WTC11 (cell line): Measurements from ENCODE around the gene RDH16.

Experiments used
- ELF4 ChIP-seq: sonication (generic); formaldehyde crosslinking; IDR thresholded peaks from 2 replicates; pipeline ENCODE4 v1.8.1; 2022; ENCODE audit warnings: low read depth, mild to moderate bottlenecking, moderate library complexity, missing genetic modification reagents
- FOXJ3 ChIP-seq: sonication (generic); formaldehyde crosslinking; IDR thresholded peaks from 2 replicates; pipeline ENCODE4 v1.9.0; 2021; ENCODE audit warnings: missing genetic modification reagents, mild to moderate bottlenecking, borderline replicate concordance
- IRF2 ChIP-seq: sonication (generic); formaldehyde crosslinking; IDR thresholded peaks from 2 replicates; pipeline ENCODE4 v1.8.0; 2022; ENCODE audit warnings: low read depth, missing genetic modification reagents, borderline replicate concordance
- MAX ChIP-seq: sonication (generic); formaldehyde crosslinking; IDR thresholded peaks from 2 replicates; pipeline ENCODE4 v1.8.0; 2022; ENCODE audit warnings: mild to moderate bottlenecking, missing genetic modification reagents
- SP1 ChIP-seq: sonication (generic); formaldehyde crosslinking; conservative IDR thresholded peaks from 2 replicates; pipeline ENCODE4 v1.8.1; 2022; ENCODE audit warnings: missing genetic modification reagents
- TEAD4 ChIP-seq: sonication (generic); formaldehyde crosslinking; IDR thresholded peaks from 2 replicates; pipeline ENCODE4 v1.8.0; 2022; ENCODE audit warnings: mild to moderate bottlenecking, missing genetic modification reagents
- ZBTB21 ChIP-seq: sonication (generic); formaldehyde crosslinking; IDR thresholded peaks from 2 replicates; pipeline ENCODE4 v1.8.1; 2023; ENCODE audit warnings: mild to moderate bottlenecking, missing genetic modification reagents, borderline replicate concordance
- ZNF121 ChIP-seq: sonication (generic); formaldehyde crosslinking; IDR thresholded peaks from 2 replicates; pipeline ENCODE4 v1.8.0; 2023; ENCODE audit warnings: missing genetic modification reagents
- ZSCAN18 ChIP-seq: fragments of 250-450 bp; sonication (Bioruptor Pico); IDR thresholded peaks from 2 replicates; pipeline ENCODE4 v2.1.2; 2022; ENCODE audit warnings: mild to moderate bottlenecking, moderate library complexity
- TF ChIP-seq, protein P1 (sequence below): fragments of 200-600 bp; IDR thresholded peaks from 2 replicates; pipeline ENCODE4 v1.8.0; 2022; ENCODE audit warnings: antibody characterized with exemption
- TF ChIP-seq, protein P2 (sequence below): sonication (generic); formaldehyde crosslinking; conservative IDR thresholded peaks from 2 replicates; pipeline ENCODE4 v1.8.1; 2023; ENCODE audit warnings: mild to moderate bottlenecking, low read depth, missing genetic modification reagents, moderate library complexity
- TF ChIP-seq, protein P3 (sequence below): sonication (generic); formaldehyde crosslinking; IDR thresholded peaks from 2 replicates; pipeline ENCODE4 v1.8.1; 2023; ENCODE audit warnings: mild to moderate bottlenecking, missing genetic modification reagents, moderate library complexity
- TF ChIP-seq, protein P4 (sequence below): sonication (generic); formaldehyde crosslinking; IDR thresholded peaks from 2 replicates; pipeline ENCODE4 v1.8.0; 2023; ENCODE audit warnings: missing genetic modification reagents

- TF ChIP-seq, protein P1, sequence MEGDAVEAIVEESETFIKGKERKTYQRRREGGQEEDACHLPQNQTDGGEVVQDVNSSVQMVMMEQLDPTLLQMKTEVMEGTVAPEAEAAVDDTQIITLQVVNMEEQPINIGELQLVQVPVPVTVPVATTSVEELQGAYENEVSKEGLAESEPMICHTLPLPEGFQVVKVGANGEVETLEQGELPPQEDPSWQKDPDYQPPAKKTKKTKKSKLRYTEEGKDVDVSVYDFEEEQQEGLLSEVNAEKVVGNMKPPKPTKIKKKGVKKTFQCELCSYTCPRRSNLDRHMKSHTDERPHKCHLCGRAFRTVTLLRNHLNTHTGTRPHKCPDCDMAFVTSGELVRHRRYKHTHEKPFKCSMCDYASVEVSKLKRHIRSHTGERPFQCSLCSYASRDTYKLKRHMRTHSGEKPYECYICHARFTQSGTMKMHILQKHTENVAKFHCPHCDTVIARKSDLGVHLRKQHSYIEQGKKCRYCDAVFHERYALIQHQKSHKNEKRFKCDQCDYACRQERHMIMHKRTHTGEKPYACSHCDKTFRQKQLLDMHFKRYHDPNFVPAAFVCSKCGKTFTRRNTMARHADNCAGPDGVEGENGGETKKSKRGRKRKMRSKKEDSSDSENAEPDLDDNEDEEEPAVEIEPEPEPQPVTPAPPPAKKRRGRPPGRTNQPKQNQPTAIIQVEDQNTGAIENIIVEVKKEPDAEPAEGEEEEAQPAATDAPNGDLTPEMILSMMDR = no peak
- TF ChIP-seq, protein P2, sequence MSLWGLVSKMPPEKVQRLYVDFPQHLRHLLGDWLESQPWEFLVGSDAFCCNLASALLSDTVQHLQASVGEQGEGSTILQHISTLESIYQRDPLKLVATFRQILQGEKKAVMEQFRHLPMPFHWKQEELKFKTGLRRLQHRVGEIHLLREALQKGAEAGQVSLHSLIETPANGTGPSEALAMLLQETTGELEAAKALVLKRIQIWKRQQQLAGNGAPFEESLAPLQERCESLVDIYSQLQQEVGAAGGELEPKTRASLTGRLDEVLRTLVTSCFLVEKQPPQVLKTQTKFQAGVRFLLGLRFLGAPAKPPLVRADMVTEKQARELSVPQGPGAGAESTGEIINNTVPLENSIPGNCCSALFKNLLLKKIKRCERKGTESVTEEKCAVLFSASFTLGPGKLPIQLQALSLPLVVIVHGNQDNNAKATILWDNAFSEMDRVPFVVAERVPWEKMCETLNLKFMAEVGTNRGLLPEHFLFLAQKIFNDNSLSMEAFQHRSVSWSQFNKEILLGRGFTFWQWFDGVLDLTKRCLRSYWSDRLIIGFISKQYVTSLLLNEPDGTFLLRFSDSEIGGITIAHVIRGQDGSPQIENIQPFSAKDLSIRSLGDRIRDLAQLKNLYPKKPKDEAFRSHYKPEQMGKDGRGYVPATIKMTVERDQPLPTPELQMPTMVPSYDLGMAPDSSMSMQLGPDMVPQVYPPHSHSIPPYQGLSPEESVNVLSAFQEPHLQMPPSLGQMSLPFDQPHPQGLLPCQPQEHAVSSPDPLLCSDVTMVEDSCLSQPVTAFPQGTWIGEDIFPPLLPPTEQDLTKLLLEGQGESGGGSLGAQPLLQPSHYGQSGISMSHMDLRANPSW = no peak
- TF ChIP-seq, protein P3, sequence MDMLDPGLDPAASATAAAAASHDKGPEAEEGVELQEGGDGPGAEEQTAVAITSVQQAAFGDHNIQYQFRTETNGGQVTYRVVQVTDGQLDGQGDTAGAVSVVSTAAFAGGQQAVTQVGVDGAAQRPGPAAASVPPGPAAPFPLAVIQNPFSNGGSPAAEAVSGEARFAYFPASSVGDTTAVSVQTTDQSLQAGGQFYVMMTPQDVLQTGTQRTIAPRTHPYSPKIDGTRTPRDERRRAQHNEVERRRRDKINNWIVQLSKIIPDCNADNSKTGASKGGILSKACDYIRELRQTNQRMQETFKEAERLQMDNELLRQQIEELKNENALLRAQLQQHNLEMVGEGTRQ (CRISPR knock-in tag) = no peak
- TF ChIP-seq, protein P4, sequence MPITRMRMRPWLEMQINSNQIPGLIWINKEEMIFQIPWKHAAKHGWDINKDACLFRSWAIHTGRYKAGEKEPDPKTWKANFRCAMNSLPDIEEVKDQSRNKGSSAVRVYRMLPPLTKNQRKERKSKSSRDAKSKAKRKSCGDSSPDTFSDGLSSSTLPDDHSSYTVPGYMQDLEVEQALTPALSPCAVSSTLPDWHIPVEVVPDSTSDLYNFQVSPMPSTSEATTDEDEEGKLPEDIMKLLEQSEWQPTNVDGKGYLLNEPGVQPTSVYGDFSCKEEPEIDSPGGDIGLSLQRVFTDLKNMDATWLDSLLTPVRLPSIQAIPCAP (CRISPR knock-in tag) = no peak
- no peak for TF ChIP-seq IRF2 (CRISPR knock-in tag)
- no peak for TF ChIP-seq TEAD4 (CRISPR knock-in tag)
- no peak for TF ChIP-seq ELF4 (CRISPR knock-in tag)
- TF ChIP-seq ZBTB21 (CRISPR knock-in tag) = no peak
- TF ChIP-seq FOXJ3 (CRISPR knock-in tag) = no peak
- TF ChIP-seq MAX = no peak
- TF ChIP-seq SP1 (CRISPR knock-in tag) = no peak
- TF ChIP-seq ZSCAN18 (CRISPR knock-in tag) = no peak
- no peak for TF ChIP-seq ZNF121 (CRISPR knock-in tag)
Measured at GRCh38 chr12:56951582-56952339, 5.6 kb downstream of the RDH16 start.
